ENCODE results near the gene E2F6. TPM values are rescaled to one million over a fixed set of nuclear protein-coding genes. Genes with fewer than 3 reads are reported as not detected.

Gene E2F6
- total RNA-seq, 2 donors from 2014 or later = 7.2 to 7.9 TPM

- DNase-seq (ENCODE audit: low spot score in 2 of 2) (peak in 1 of 2 donors; percentile 31), ATAC-seq (no peak)
- Mint-ChIP-seq H3K36me3 (no peaks in the 10 kb centered on the region), H3K9me3 (no peaks in the 10 kb centered on the region), H3K27ac (no peak overlapping the region)
These were observed 70.6 kb downstream of the E2F6 start for GRCh38 chr2:11395389-11395788.

Other genes starting within 250 kb of the E2F6 start
- gene ROCK2, start 121.5 kb downstream of the E2F6 start, total RNA-seq = 10 to 100 TPM in 1 of 2 donors, 1 to 10 TPM in 1; 7.5 to 15.4 TPM
- 1 to 10 TPM in 1 of 2 donors, under 1 TPM in 1; 0.91 to 1.2 TPM for gene GREB1, start 67.9 kb upstream of the E2F6 start, total RNA-seq
- not detected for gene NTSR2, start 204.0 kb upstream of the E2F6 start, total RNA-seq

All from activated naive CD4-positive, alpha-beta T cell treated with anti-CD3 and anti-CD28 coated beads, Interleukin-2, amount 50 U/mL, for 72 hours (primary cell).